ENCODE measurements around the gene CPZ.

GRCh38 chr4:8546766-8547107, 45.8 kb upstream of the CPZ start:
- TF ChIP-seq CTCF (IDR thresholded peaks at IDR 0.05) (no peak), POLR2A (IDR thresholded peaks at IDR 0.05) (no peak)

Data from Peyer's patch (tissue), 4 donors.